Measurements from ENCODE around the gene OR10J4. TPM values are rescaled to one million over a fixed set of nuclear protein-coding genes. Genes with fewer than 3 reads are reported as not detected.

The OR10J4 gene
- total and polyA plus RNA-seq, 2 of the 4 experiments (the other 2 are of a cell fraction) = not detected

- Histone ChIP-seq H2BK20ac (ENCODE audit: low read depth, low read length) (no peak overlapping the region), H3K18ac (ENCODE audit: low read depth, low read length) (no peak overlapping the region), H3K4ac (ENCODE audit: low read depth, low read length) (no peak overlapping the region), H2BK15ac (ENCODE audit: low read depth, low read length) (no peak overlapping the region), H3K23ac (ENCODE audit: low read depth, low read length) (no peak overlapping the region), H3K9me1 (ENCODE audit: insufficient read depth, low read length) (no peaks in the 10 kb centered on the region), H2AFZ (replicated peaks; ENCODE audit: low read length, poor library complexity) (no peak overlapping the region), H3K4me2 (ENCODE audit: low read depth, low read length) (no peak overlapping the region), H3K4me1 (ENCODE audit: control insufficient read depth, insufficient read depth, low read length) (no peaks in the 10 kb centered on the region), H2AK5ac (ENCODE audit: low read depth, low read length) (no peak overlapping the region), H2BK5ac (ENCODE audit: low read depth, low read length, poor library complexity, severe bottlenecking) (no peak overlapping the region), H3K79me1 (ENCODE audit: low read depth in 1 of 2, low read length in 2 of 2) (no peaks in the 10 kb centered on the region), H3K4me3 (ENCODE audit: insufficient read depth, low read depth, low read length) (no peak overlapping the region), H3K36me3 (ENCODE audit: control insufficient read depth, insufficient read depth, low read length) (no peaks in the 10 kb centered on the region), H3K56ac (ENCODE audit: extremely low read depth, insufficient read depth, low read length) (no peak overlapping the region), H2BK120ac (ENCODE audit: low read depth, low read length) (no peak overlapping the region), H4K5ac (ENCODE audit: low read depth, low read length) (no peak overlapping the region), H3K27me3 (ENCODE audit: control insufficient read depth, insufficient read depth, low read length) (no peaks in the 10 kb centered on the region), H2AK9ac (replicated peaks; ENCODE audit: low read depth, low read length, poor library complexity) (no peak overlapping the region), H3K9ac (ENCODE audit: low read depth, low read length) (no peak overlapping the region), H4K20me1 (ENCODE audit: insufficient read depth, low read length) (no peaks in the 10 kb centered on the region), H3K9me3 (ENCODE audit: control insufficient read depth, insufficient read depth, low read length) (peaks cover 2% of the 10 kb centered on the region; the same call in 1 of the 2 replicates), H4K91ac (ENCODE audit: insufficient read depth, low read depth, low read length) (no peak overlapping the region), H3K27ac (ENCODE audit: insufficient read depth, low read length) (no peak overlapping the region), H4K8ac (ENCODE audit: low read depth in 2 of 2, low read length in 2 of 2) (no peak overlapping the region), H3K14ac (replicated peaks; ENCODE audit: low read depth, low read length) (no peak overlapping the region)
- DNase-seq (no peak), ATAC-seq (ENCODE audit: low read depth) (no peak)
- dilution Hi-C loops (cut with HindIII; ENCODE audit: low sequenced_read_pairs, unreplicated experiment) = no loop called here
- no TSS peak for BruUV-seq (replicated peaks)
- intact Hi-C loops (cut with micrococcal nuclease) = no loop called here
- CTCF ChIA-PET = no interaction called here
- in situ Hi-C loops (cut with MboI; ENCODE audit: low sequenced_read_pairs) = no loop called here
- TF ChIP-seq RCOR1 (IDR thresholded peaks at IDR 0.05; ENCODE audit: insufficient replicate concordance, low read length) = no peak
- TF ChIP-seq, protein P1, sequence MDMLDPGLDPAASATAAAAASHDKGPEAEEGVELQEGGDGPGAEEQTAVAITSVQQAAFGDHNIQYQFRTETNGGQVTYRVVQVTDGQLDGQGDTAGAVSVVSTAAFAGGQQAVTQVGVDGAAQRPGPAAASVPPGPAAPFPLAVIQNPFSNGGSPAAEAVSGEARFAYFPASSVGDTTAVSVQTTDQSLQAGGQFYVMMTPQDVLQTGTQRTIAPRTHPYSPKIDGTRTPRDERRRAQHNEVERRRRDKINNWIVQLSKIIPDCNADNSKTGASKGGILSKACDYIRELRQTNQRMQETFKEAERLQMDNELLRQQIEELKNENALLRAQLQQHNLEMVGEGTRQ (IDR thresholded peaks at IDR 0.05; ENCODE audit: low read depth, low read length) = no peak
- no peak for TF ChIP-seq MAFK (IDR thresholded peaks at IDR 0.05; ENCODE audit: low read depth, low read length)
- no peak for TF ChIP-seq FOS (IDR thresholded peaks at IDR 0.05; ENCODE audit: low read depth, low read length)
- TF ChIP-seq CEBPB (IDR thresholded peaks at IDR 0.05; ENCODE audit: low read depth, low read length) = no peak
- POLR2A ChIA-PET (ENCODE audit: unreplicated experiment) = no interaction called here
These were observed 9.4 kb downstream of the OR10J4 start for GRCh38 chr1:159441360-159441759.
